Loucy (cell line): ENCODE data around the gene OR10W1.

Experiments used
- EZH2phosphoT487 ChIP-seq: fragments of 200-600 bp; IDR thresholded peaks from 2 replicates; pipeline ENCODE4 v1.6.1; 2018; ENCODE audit warnings: antibody characterized with exemption, mild to moderate bottlenecking, moderate library complexity, borderline replicate concordance
- TF ChIP-seq, protein P1 (sequence below): fragments of 200-600 bp; sonication (generic); conservative IDR thresholded peaks from 2 replicates; pipeline ENCODE4 v1.5.1; 2014; ENCODE audit warnings: mild to moderate bottlenecking, antibody characterized with exemption, low read length

DNA sequence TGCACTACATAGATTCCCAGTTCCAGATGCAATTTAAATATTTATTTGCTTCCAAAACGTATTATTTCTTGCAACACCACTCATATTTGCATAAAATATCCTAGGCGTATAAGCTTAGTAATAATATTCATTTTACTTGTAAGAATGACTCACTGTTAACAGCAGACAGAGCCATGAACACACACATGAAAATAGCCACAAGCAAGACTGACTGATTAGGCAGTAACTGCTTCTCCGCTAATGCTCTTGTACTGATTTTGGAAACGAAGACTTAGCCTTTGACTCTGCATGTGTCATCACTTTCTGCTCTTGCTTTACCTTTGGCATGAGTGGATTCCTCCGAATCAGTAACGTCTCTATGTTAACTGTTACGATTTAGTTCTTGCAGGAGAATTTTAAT, 45.3 kb downstream of the OR10W1 start:
- TF ChIP-seq EZH2phosphoT487: no peak
- TF ChIP-seq, protein P1, sequence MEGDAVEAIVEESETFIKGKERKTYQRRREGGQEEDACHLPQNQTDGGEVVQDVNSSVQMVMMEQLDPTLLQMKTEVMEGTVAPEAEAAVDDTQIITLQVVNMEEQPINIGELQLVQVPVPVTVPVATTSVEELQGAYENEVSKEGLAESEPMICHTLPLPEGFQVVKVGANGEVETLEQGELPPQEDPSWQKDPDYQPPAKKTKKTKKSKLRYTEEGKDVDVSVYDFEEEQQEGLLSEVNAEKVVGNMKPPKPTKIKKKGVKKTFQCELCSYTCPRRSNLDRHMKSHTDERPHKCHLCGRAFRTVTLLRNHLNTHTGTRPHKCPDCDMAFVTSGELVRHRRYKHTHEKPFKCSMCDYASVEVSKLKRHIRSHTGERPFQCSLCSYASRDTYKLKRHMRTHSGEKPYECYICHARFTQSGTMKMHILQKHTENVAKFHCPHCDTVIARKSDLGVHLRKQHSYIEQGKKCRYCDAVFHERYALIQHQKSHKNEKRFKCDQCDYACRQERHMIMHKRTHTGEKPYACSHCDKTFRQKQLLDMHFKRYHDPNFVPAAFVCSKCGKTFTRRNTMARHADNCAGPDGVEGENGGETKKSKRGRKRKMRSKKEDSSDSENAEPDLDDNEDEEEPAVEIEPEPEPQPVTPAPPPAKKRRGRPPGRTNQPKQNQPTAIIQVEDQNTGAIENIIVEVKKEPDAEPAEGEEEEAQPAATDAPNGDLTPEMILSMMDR: no peak
